B cell (primary cell): ENCODE measurements around the gene PPOX. TPM values are rescaled to one million over a fixed set of nuclear protein-coding genes. Genes with fewer than 3 reads are reported as not detected.

Experiments
- ATAC-seq: fragments of 200-7000 bp; cut with Tn5 transposase; one replicate; pipeline ENCODE4 v1.10.0; 2021; ENCODE audit warnings: low read depth, mild to moderate bottlenecking, moderate number of reproducible peaks, moderate library complexity
- CTCF ChIA-PET: fragments of 350-600 bp; sonication (Branson Sonifier 250); formaldehyde crosslinking; loops from one replicate; lab custom pipeline; 2021; ENCODE audit warnings: antibody characterized with exemption, inconsistent platforms; lab: Charles Lee
- POLR2A ChIA-PET: fragments of 350-600 bp; sonication (Branson Sonifier 250); formaldehyde crosslinking; loops from one replicate; lab custom pipeline; 2021; ENCODE audit warnings: antibody characterized with exemption; lab: Charles Lee
- DNase-seq: peaks from one replicate; pipeline ENCODE4 v3.0.0; 2013
- H2AFZ ChIP-seq: 2 replicates; pipeline ENCODE4 v1.6.1; 2012; ENCODE audit warnings: mild to moderate bottlenecking, low read depth, low read length; ENCODE audit not compliant: insufficient read depth, poor library complexity, severe bottlenecking
- H3K27ac ChIP-seq, 2 donors: 1 replicate in 1 of 2; 2 replicates in 1 of 2; pipeline ENCODE4 v1.5.1; 2012 to 2013; ENCODE audit warnings: low read length in 2 of 2, mild to moderate bottlenecking in 2 of 2, moderate library complexity in 1 of 2
- H3K27me3 ChIP-seq, 4 experiments: fragments of 200-600 bp in 1 of 4; sonication (generic) in 1 of 4; replicated peaks in 1 of 4; 1 replicate in 2 of 4; 2 replicates in 2 of 4; pipeline versions ENCODE4 v1.6.1 to v1.7.0; 2013 to 2016; ENCODE audit warnings: low read length in 3 of 4, mild to moderate bottlenecking in 2 of 4, mixed read lengths in 1 of 4, moderate library complexity in 1 of 4; ENCODE audit not compliant: insufficient read depth in 4 of 4, control insufficient read depth in 3 of 4; ENCODE audit errors: control extremely low read depth in 1 of 4
- H3K36me3 ChIP-seq, 2 experiments: replicated peaks in 1 of 2; 1 replicate in 1 of 2; 2 replicates in 1 of 2; pipeline versions ENCODE4 v1.6.1 to v1.7.1; 2013; ENCODE audit warnings: low read length in 1 of 2; ENCODE audit not compliant: insufficient read depth in 2 of 2, control insufficient read depth in 1 of 2; ENCODE audit errors: control extremely low read depth in 1 of 2, extremely low read depth in 1 of 2
- H3K4me1 ChIP-seq, 2 donors: fragments of 200-600 bp in 1 of 2; sonication (generic) in 1 of 2; 1 replicate in 1 of 2; 2 replicates in 1 of 2; pipeline versions ENCODE4 v1.5.1 to v1.6.1; 2013 to 2017; ENCODE audit warnings: low read length in 2 of 2; ENCODE audit not compliant: control insufficient read depth in 2 of 2, insufficient read depth in 2 of 2
- H3K4me2 ChIP-seq: replicated peaks from 2 replicates; pipeline ENCODE3; 2012; ENCODE audit warnings: mild to moderate bottlenecking, low read depth, low read length; ENCODE audit not compliant: poor library complexity, severe bottlenecking
- H3K4me3 ChIP-seq, 5 experiments: fragments of 200-600 bp in 1 of 5; sonication (generic) in 1 of 5; 1 replicate in 3 of 5; 2 replicates in 2 of 5; pipeline versions ENCODE4 v1.5.1 to v1.7.0; 2011 to 2016; ENCODE audit warnings: low read length in 4 of 5, mild to moderate bottlenecking in 4 of 5, low read depth in 2 of 5, control low read depth in 1 of 5, moderate library complexity in 1 of 5; ENCODE audit not compliant: insufficient read depth in 1 of 5; ENCODE audit errors: control extremely low read depth in 1 of 5, extremely low read depth in 1 of 5
- H3K79me2 ChIP-seq: fragments of 200-600 bp; sonication (generic); one replicate; pipeline ENCODE4 v1.6.0; 2016; ENCODE audit warnings: low read length; ENCODE audit not compliant: control insufficient read depth, insufficient read depth
- H3K9ac ChIP-seq: fragments of 200-600 bp; sonication (generic); 2 replicates; pipeline ENCODE4 v1.6.1; 2017; ENCODE audit warnings: mild to moderate bottlenecking, low read length, moderate library complexity
- H3K9me3 ChIP-seq, 3 donors: one replicate each; pipeline versions ENCODE4 v1.6.1 to v1.7.1; 2013; ENCODE audit warnings: low read length in 2 of 3; ENCODE audit not compliant: control insufficient read depth in 2 of 3, insufficient read depth in 1 of 3; ENCODE audit errors: control extremely low read depth in 1 of 3
- H4K20me1 ChIP-seq: 2 replicates; pipeline ENCODE4 v1.6.0; 2012; ENCODE audit warnings: mild to moderate bottlenecking, low read length; ENCODE audit not compliant: insufficient read depth, control insufficient read depth, poor library complexity, severe bottlenecking
- H3K27ac Mint-ChIP-seq: one replicate; pipeline ENCODE4 v1.8.0; 2021; ENCODE audit warnings: mixed read lengths
- H3K27me3 Mint-ChIP-seq: one replicate; pipeline ENCODE4 v1.8.0; 2021; ENCODE audit warnings: mixed read lengths
- H3K4me1 Mint-ChIP-seq: one replicate; pipeline ENCODE4 v1.8.0; 2021; ENCODE audit warnings: mixed read lengths
- H3K4me3 Mint-ChIP-seq: one replicate; pipeline ENCODE4 v1.8.0; 2021; ENCODE audit warnings: mixed read lengths
- H3K9me3 Mint-ChIP-seq: one replicate; pipeline ENCODE4 v1.8.0; 2022; ENCODE audit warnings: mixed read lengths; ENCODE audit not compliant: insufficient read depth
- EZH2 ChIP-seq: IDR thresholded peaks from 2 replicates; pipeline ENCODE4 v1.6.1; 2012; ENCODE audit warnings: borderline replicate concordance, low read depth, mild to moderate bottlenecking, moderate library complexity, low read length; ENCODE audit not compliant: insufficient read depth, poor library complexity, severe bottlenecking
- WGBS: methylation state at CpG from one replicate; pipeline ENCODE4 v1.1.5; 2013; ENCODE audit warnings: missing lambda C conversion rate; ENCODE audit not compliant: insufficient coverage; 5-methylcytosine and 5-hydroxymethylcytosine counted together
- intact Hi-C: fragments of 100-400 bp; cut with micrococcal nuclease; formaldehyde crosslinking; loops from one replicate; pipeline ENCODE4 v1.10.0; 2022
- polyA plus RNA-seq: library from polyadenylated mRNA; depleted of rRNA; stranded (reverse); fragments of >200 nt; gene quantifications from 2 replicates; pipeline ENCODE4 v1.2.3, GENCODE V29; 2012
- total RNA-seq, 2 donors: library from RNA; stranded (reverse); fragments of 120-200 nt in 1 of 2; gene quantifications; 1 replicate in 1 of 2; 2 replicates in 1 of 2; pipeline versions ENCODE4 v1.2.3 to v1.2.4, GENCODE V29; 2013 to 2022
- TF ChIP-seq, protein P1 (sequence below): fragments of 200-600 bp; IDR thresholded peaks from one replicate; pipeline ENCODE4 v1.8.0; 2022; ENCODE audit warnings: antibody characterized with exemption, mild to moderate bottlenecking

PPOX gene
- total and polyA plus RNA-seq, 2 donors (not counting 1 experiment from before 2014, with no cell fraction given) = 65.6 to 82.3 TPM

DNA sequence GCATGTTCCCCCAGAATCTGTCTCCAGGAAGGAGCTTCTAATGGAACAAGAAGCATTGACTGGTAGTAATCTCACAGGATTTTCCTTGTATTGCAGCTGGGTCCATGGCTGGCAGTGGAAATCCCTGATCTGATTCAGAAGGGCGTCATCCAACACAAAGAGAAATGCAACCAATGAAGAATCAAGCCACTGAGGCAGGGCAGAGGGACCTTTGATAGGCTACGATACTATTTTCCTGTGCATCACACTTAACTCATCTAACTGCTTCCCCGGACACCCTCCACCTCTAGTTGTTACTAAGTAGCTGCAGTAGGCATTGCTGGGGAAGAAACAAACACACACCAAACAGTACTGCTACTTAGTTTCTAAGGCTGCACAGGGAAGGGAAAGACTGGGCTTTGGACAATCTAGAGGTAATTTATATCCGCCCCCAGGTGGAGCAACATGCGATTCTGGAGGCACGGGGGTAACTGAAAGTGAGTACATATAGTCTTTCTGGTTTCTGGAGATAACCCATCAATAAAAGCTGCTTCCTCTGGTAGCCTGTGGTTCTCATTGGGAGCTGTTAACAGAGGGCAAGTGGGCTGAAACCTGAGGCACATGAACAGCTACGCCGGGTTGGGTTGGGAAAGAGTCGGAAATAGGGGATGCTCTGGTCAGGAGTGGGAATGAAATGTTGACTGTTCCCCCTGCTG lies 7.8 kb upstream of the PPOX start:
- DNase-seq (no peak), ATAC-seq (no peak)
- 59% methylated on average over 7 of the region's 9 CpGs for WGBS
- intact Hi-C loops = loop anchor here (1.0 to 10.0 kb wide), 4 partner anchors 19 to 814 kb away; partner anchors contain the start of genes B4GALT3, COPA, DEDD and NCSTN
- Histone ChIP-seq H3K27me3 (no peaks in the 10 kb centered on the region), H4K20me1 (no peaks in the 10 kb centered on the region), H3K4me1 (peaks cover 31 to 35% of the 10 kb centered on the region in 2 donors), H3K4me3 (peak overlapping the region in 3 of 5 experiments; percentile 73 to 88 (median 85)), H3K9me3 (peaks cover 0 to 3% (median 0%) of the 10 kb centered on the region in 3 donors), H3K4me2 (peak overlapping the region; percentile 80), H3K9ac (peak overlapping the region; percentile 88), H3K79me2 (peaks cover 42% of the 10 kb centered on the region), H2AFZ (peak overlapping the region; percentile 90), H3K27ac (peak overlapping the region; percentile 74 to 76), H3K36me3 (peaks cover 0 to 33% of the 10 kb centered on the region in 2 experiments)
- Mint-ChIP-seq H3K4me3 (peak overlapping the region; percentile 92), H3K4me1 (peaks cover 59% of the 10 kb centered on the region), H3K9me3 (no peaks in the 10 kb centered on the region), H3K27me3 (no peaks in the 10 kb centered on the region), H3K27ac (peak overlapping the region; percentile 93)
- TF ChIP-seq EZH2 = no peak
- TF ChIP-seq, protein P1, sequence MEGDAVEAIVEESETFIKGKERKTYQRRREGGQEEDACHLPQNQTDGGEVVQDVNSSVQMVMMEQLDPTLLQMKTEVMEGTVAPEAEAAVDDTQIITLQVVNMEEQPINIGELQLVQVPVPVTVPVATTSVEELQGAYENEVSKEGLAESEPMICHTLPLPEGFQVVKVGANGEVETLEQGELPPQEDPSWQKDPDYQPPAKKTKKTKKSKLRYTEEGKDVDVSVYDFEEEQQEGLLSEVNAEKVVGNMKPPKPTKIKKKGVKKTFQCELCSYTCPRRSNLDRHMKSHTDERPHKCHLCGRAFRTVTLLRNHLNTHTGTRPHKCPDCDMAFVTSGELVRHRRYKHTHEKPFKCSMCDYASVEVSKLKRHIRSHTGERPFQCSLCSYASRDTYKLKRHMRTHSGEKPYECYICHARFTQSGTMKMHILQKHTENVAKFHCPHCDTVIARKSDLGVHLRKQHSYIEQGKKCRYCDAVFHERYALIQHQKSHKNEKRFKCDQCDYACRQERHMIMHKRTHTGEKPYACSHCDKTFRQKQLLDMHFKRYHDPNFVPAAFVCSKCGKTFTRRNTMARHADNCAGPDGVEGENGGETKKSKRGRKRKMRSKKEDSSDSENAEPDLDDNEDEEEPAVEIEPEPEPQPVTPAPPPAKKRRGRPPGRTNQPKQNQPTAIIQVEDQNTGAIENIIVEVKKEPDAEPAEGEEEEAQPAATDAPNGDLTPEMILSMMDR = no peak
- CTCF ChIA-PET = interaction anchor here (0.6 to 2.0 kb wide), 10 partner anchors 8 to 224 kb away, joined by 3 to 6 read pairs (median 4); partner anchors contain the start of genes NDUFS2 and PPOX
- POLR2A ChIA-PET = interaction anchor here (1.0 to 1.6 kb wide), 2 partner anchors 8 to 231 kb away, joined by 4 read pairs; partner anchors contain the start of gene PPOX
